ENCODE data around the gene RASSF4. TPM values are rescaled to one million over a fixed set of nuclear protein-coding genes. Genes with fewer than 3 reads are reported as not detected.

The RASSF4 gene
- total RNA-seq, 1 donor from 2014 or later = 29.2 TPM

GRCh38 chr10:44975431-44976331 is 16.1 kb downstream of the RASSF4 start:
- Histone ChIP-seq H3K27ac (peak overlapping the region; percentile 95), H3K9me3 (no peaks in the 10 kb centered on the region), H3K4me3 (peak overlapping the region; percentile 41 to 54), H3K27me3 (no peaks in the 10 kb centered on the region), H3K4me1 (peaks cover 56% of the 10 kb centered on the region), H3K36me3 (peaks cover 0 to 4% of the 10 kb centered on the region in 2 donors)
- DNase-seq (ENCODE audit: extremely low spot score in 2 of 2) = no peak
- TF ChIP-seq CTCF (IDR thresholded peaks at IDR 0.05) (no peak), POLR2AphosphoS5 (IDR thresholded peaks at IDR 0.05; ENCODE audit: insufficient read depth in 1 of 2, low read depth in 1 of 2) (no peak)
- intact Hi-C loops (cut with DNase I) = no loop called here

GRCh38 chr10:44976352-44977198 is 17.0 kb downstream of the RASSF4 start:
- Histone ChIP-seq H3K4me1 (peaks cover 65% of the 10 kb centered on the region), H3K9me3 (no peaks in the 10 kb centered on the region), H3K36me3 (peaks cover 0 to 4% of the 10 kb centered on the region in 2 donors), H3K27me3 (no peaks in the 10 kb centered on the region), H3K27ac (peak overlapping the region; percentile 95), H3K4me3 (peak overlapping the region; percentile 41 to 54)
- intact Hi-C loops (cut with DNase I) = no loop called here
- no peak for DNase-seq (ENCODE audit: extremely low spot score in 2 of 2)
- TF ChIP-seq POLR2AphosphoS5 (IDR thresholded peaks at IDR 0.05; ENCODE audit: insufficient read depth in 1 of 2, low read depth in 1 of 2) (peak in 1 of 2 donors; percentile 10), CTCF (IDR thresholded peaks at IDR 0.05) (no peak), POLR2A (IDR thresholded peaks at IDR 0.05) (no peak)

- H3K27ac ChIP-seq = peak overlapping the region; percentile 95
- peak overlapping the region; percentile 41 to 54 for H3K4me3 ChIP-seq
- peaks cover 74% of the 10 kb centered on the region for H3K4me1 ChIP-seq
- TF ChIP-seq POLR2AphosphoS5 (IDR thresholded peaks at IDR 0.05; ENCODE audit: insufficient read depth in 1 of 2, low read depth in 1 of 2) (peak in 1 of 2 donors; percentile 65), POLR2A (IDR thresholded peaks at IDR 0.05) (no peak)
- intact Hi-C loops (cut with DNase I) = no loop called here
- no peaks in the 10 kb centered on the region for H3K27me3 ChIP-seq
- no peak for DNase-seq (ENCODE audit: extremely low spot score in 2 of 2)
- H3K36me3 ChIP-seq = no peaks in the 10 kb centered on the region
- no peaks in the 10 kb centered on the region for H3K9me3 ChIP-seq
Observed at GRCh38 chr10:44977287-44978212, 17.9 kb downstream of the RASSF4 start.

- no peak for DNase-seq (ENCODE audit: extremely low spot score in 2 of 2)
- Histone ChIP-seq H3K4me3 (peak overlapping the region; percentile 41 to 54), H3K36me3 (no peaks in the 10 kb centered on the region), H3K9me3 (no peaks in the 10 kb centered on the region), H3K27me3 (no peaks in the 10 kb centered on the region), H3K27ac (peak overlapping the region; percentile 95), H3K4me1 (peaks cover 77% of the 10 kb centered on the region)
- TF ChIP-seq POLR2AphosphoS5 (IDR thresholded peaks at IDR 0.05; ENCODE audit: insufficient read depth in 1 of 2, low read depth in 1 of 2) = no peak
- no peak for TF ChIP-seq POLR2A (IDR thresholded peaks at IDR 0.05)
- no peak for TF ChIP-seq CTCF (IDR thresholded peaks at IDR 0.05)
- intact Hi-C loops (cut with DNase I) = no loop called here
Observed at GRCh38 chr10:44978213-44978569, 18.6 kb downstream of the RASSF4 start.
